HepG2 (cell line): ENCODE results near the gene DOCK4. TPM values are rescaled to one million over a fixed set of nuclear protein-coding genes. Genes with fewer than 3 reads are reported as not detected.

Experiments used
- CHD4 ChIP-seq: fragments of 200-600 bp; sonication (generic); IDR thresholded peaks from 2 replicates; pipeline ENCODE4 v1.7.0; 2017; ENCODE audit warnings: mild to moderate bottlenecking, low read length, borderline replicate concordance
- E2F1 ChIP-seq: sonication (generic); formaldehyde crosslinking; IDR thresholded peaks from 2 replicates; pipeline ENCODE4 v1.5.0; 2020; ENCODE audit warnings: missing genetic modification reagents
- ELK4 ChIP-seq: sonication (generic); formaldehyde crosslinking; IDR thresholded peaks from 2 replicates; pipeline ENCODE4 v1.9.0; 2021; ENCODE audit warnings: missing genetic modification reagents, borderline replicate concordance
- HMGXB3 ChIP-seq: sonication (generic); formaldehyde crosslinking; IDR thresholded peaks from 2 replicates; pipeline ENCODE4 v1.4.0; 2020; ENCODE audit warnings: missing genetic modification reagents, borderline replicate concordance
- PAF1 ChIP-seq: IDR thresholded peaks from 2 replicates; pipeline ENCODE4 v1.6.1; 2016; ENCODE audit warnings: missing genetic modification reagents, missing compliant biosample characterization
- PHF8 ChIP-seq: sonication (generic); formaldehyde crosslinking; IDR thresholded peaks from 2 replicates; pipeline ENCODE4 v1.5.0; 2020; ENCODE audit warnings: missing genetic modification reagents
- SIN3A ChIP-seq: IDR thresholded peaks from 2 replicates; pipeline ENCODE4 v1.6.1; 2011; ENCODE audit warnings: low read depth, mild to moderate bottlenecking, control low read depth, low read length, borderline replicate concordance
- SNAPC5 ChIP-seq: sonication (generic); formaldehyde crosslinking; IDR thresholded peaks from 2 replicates; pipeline ENCODE4 v1.8.1; 2023; ENCODE audit warnings: mild to moderate bottlenecking, missing genetic modification reagents, borderline replicate concordance
- TFE3 ChIP-seq: IDR thresholded peaks from 2 replicates; pipeline ENCODE4 v1.6.1; 2016
- ZBED4 ChIP-seq: sonication (generic); formaldehyde crosslinking; IDR thresholded peaks from 2 replicates; pipeline ENCODE4 v1.4.0; 2020; ENCODE audit warnings: missing genetic modification reagents, borderline replicate concordance
- ZFP82 ChIP-seq: sonication (generic); formaldehyde crosslinking; IDR thresholded peaks from 2 replicates; pipeline ENCODE4 v1.5.1; 2020; ENCODE audit warnings: mild to moderate bottlenecking, missing genetic modification reagents, borderline replicate concordance
- ZNF205 ChIP-seq: IDR thresholded peaks from 2 replicates; pipeline ENCODE4 v1.6.1; 2018; ENCODE audit warnings: missing biosample characterization, missing genetic modification reagents
- ZNF234 ChIP-seq: sonication (generic); formaldehyde crosslinking; conservative IDR thresholded peaks from 2 replicates; pipeline ENCODE4 v1.5.1; 2020; ENCODE audit warnings: mild to moderate bottlenecking, missing genetic modification reagents
- ZNF264 ChIP-seq: sonication (generic); formaldehyde crosslinking; IDR thresholded peaks from 2 replicates; pipeline ENCODE4 v1.4.0; 2020; ENCODE audit warnings: missing genetic modification reagents
- ZNF616 ChIP-seq: sonication (generic); formaldehyde crosslinking; IDR thresholded peaks from 2 replicates; pipeline ENCODE4 v1.5.0; 2020; ENCODE audit warnings: low read depth, mild to moderate bottlenecking, missing genetic modification reagents
- polyA plus RNA-seq, 8 experiments: library from polyadenylated mRNA; depleted of rRNA in 3 of 8; stranded (reverse) in 7 of 8; unstranded in 1 of 8; fragments of >200 nt; fragmentation: Illumina TruSeq in 4 of 8; extraction: Trizol in 4 of 8; gene quantifications; 2 replicates each; pipeline versions ENCODE4 v1.2.1 to v1.2.3, GENCODE V29; 2011 to 2016; ENCODE audit warnings: low read depth in 4 of 8, missing spikeins in 1 of 8, mixed read lengths in 1 of 8; ENCODE audit not compliant: insufficient read depth in 1 of 8
- total RNA-seq, 5 experiments: library from RNA; depleted of rRNA; stranded (reverse); fragments of >200 nt; fragmentation: Illumina TruSeq; extraction: Trizol; gene quantifications; 2 replicates each; pipeline ENCODE4 v1.2.3, GENCODE V29; 2016; ENCODE audit warnings: low read depth in 1 of 5

DOCK4 gene
- total and polyA plus RNA-seq, 2 of the 13 experiments (the other 11 are each of a cell fraction or from before 2014, with no cell fraction given) = 13.5 to 17.4 TPM

GRCh38 chr7:112205343-112206237 is 609 bp downstream of the DOCK4 start (continued):
- no peak for TF ChIP-seq HMGXB3 (CRISPR knock-in tag)
- no peak for TF ChIP-seq CHD4
- TF ChIP-seq SNAPC5 (CRISPR knock-in tag) = no peak
- 0 out of 2 replicates have a peak, but pooled peaks have one; percentile 21 for TF ChIP-seq ZNF234 (CRISPR knock-in tag)
- no peak for TF ChIP-seq ELK4
- peak; percentile 31; the same call in 1 of the 2 replicates for TF ChIP-seq SIN3A
- TF ChIP-seq ZNF264 = no peak
- no peak for TF ChIP-seq ZBED4 (CRISPR knock-in tag)
- TF ChIP-seq ZNF616 (CRISPR knock-in tag) = 0 out of 2 replicates have a peak, but pooled peaks have one; percentile 11
- TF ChIP-seq TFE3 = no peak
- no peak for TF ChIP-seq PAF1 (CRISPR knock-in tag)
- peak; percentile 69; the same call in 1 of the 2 replicates for TF ChIP-seq ZFP82 (CRISPR knock-in tag)
- peak; percentile 48; the same call in 1 of the 2 replicates for TF ChIP-seq PHF8
- TF ChIP-seq ZNF205 (CRISPR knock-in tag) = no peak
- no peak for TF ChIP-seq E2F1 (CRISPR knock-in tag)
